ENCODE data around the gene SPP1. TPM values are rescaled to one million over a fixed set of nuclear protein-coding genes. Genes with fewer than 3 reads are reported as not detected.
"Not testable (repeated sequence)": the region's sequence is repeated elsewhere in the genome, so short reads cannot be mapped to it uniquely, and the experiment has no call there.

Gene SPP1
- polyA plus RNA-seq, 1 of the 3 experiments (the other 2 are of a cell fraction) = 0.82 TPM

DNA sequence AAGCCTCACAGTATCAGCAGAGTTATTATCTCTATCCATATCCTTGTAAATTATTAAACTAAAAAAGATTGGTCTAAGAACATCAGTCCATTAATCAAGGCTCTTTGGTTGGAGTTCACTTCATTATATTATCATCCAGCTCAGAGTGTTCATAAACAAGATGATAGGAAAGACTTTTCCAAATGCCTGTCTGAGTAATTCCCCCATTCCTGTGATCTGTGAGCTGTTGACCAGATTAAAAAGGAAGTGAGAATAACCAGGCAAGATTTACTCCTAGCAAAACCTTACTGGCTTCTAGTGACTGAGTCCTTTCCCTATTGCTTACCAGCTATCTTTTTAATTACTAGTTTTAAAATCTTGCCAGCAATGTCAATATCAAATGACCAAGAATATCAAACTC lies 46.8 kb downstream of the SPP1 start:
- no peaks in the 10 kb centered on the region for H3K9me2 ChIP-seq
- DNase-seq = no peak
- no peak overlapping the region for H3K4me3 ChIP-seq (ENCODE audit: low read depth in 2 of 2, low read length in 1 of 2)
- H3K4me1 ChIP-seq (ENCODE audit: control insufficient read depth in 1 of 2, insufficient read depth in 2 of 2, low read depth in 1 of 2, low read length in 1 of 2) = peaks cover 3 to 18% of the 10 kb centered on the region in 2 experiments
- H3K27me3 ChIP-seq (ENCODE audit: insufficient read depth) = no peaks in the 10 kb centered on the region
- H4K20me1 ChIP-seq (ENCODE audit: insufficient read depth) = peaks cover 4% of the 10 kb centered on the region
- H3F3A ChIP-seq (replicated peaks; ENCODE audit: insufficient read depth) = peaks cover 23% of the 10 kb centered on the region
- H3K36me3 ChIP-seq (replicated peaks in 1 of 2; ENCODE audit: control insufficient read depth in 1 of 2, insufficient read depth in 2 of 2, low read length in 1 of 2) = peaks cover 21 to 67% of the 10 kb centered on the region in 2 experiments
- no peak overlapping the region for H3K9ac ChIP-seq
- peaks cover 7% of the 10 kb centered on the region for H3K9me3 ChIP-seq
- no peak overlapping the region for H3K27ac ChIP-seq (ENCODE audit: low read depth in 2 of 2, low read length in 1 of 2)
- POLR2A ChIA-PET = interaction anchor here (0.7 kb wide), 1 partner anchor 14 kb away, joined by 4 read pairs; no protein-coding TSS in a partner anchor
- TF ChIP-seq MAX (IDR thresholded peaks at IDR 0.05; ENCODE audit: low read depth) = no peak
- no peak for TF ChIP-seq EP300 (IDR thresholded peaks at IDR 0.05; ENCODE audit: borderline replicate concordance in 1 of 2, low read depth in 1 of 2, low read length in 1 of 2)
- TF ChIP-seq ELF1 (IDR thresholded peaks at IDR 0.05) = no peak
- no peak for TF ChIP-seq TEAD4 (IDR thresholded peaks at IDR 0.05; ENCODE audit: borderline replicate concordance, insufficient read depth)
- no peak for TF ChIP-seq SMC3 (IDR thresholded peaks at IDR 0.05; ENCODE audit: low read depth, low read length)
- no peak for TF ChIP-seq FOSL2 (IDR thresholded peaks at IDR 0.05; ENCODE audit: borderline replicate concordance, low read depth)
- no peak for TF ChIP-seq RFX5 (IDR thresholded peaks at IDR 0.05; ENCODE audit: low read length)
- TF ChIP-seq SIN3A (IDR thresholded peaks at IDR 0.05; ENCODE audit: borderline replicate concordance, low read depth, low read length) = no peak
- no peak for TF ChIP-seq GATA2 (CRISPR knock-in tag; IDR thresholded peaks at IDR 0.05)
- no peak for TF ChIP-seq NFIC (IDR thresholded peaks at IDR 0.05; ENCODE audit: borderline replicate concordance)
- no peak for TF ChIP-seq CTCF (IDR thresholded peaks at IDR 0.05)
- no peak for TF ChIP-seq RAD21 (IDR thresholded peaks at IDR 0.05; ENCODE audit: low read length)
- no peak for TF ChIP-seq FOXJ3 (CRISPR knock-in tag; IDR thresholded peaks at IDR 0.05)
- TF ChIP-seq GABPA (IDR thresholded peaks at IDR 0.05; ENCODE audit: low read depth) = no peak
- no peak for TF ChIP-seq RCOR1 (IDR thresholded peaks at IDR 0.05; ENCODE audit: low read length)
- no peak for TF ChIP-seq RXRA (IDR thresholded peaks at IDR 0.05; ENCODE audit: borderline replicate concordance, low read depth)
- no peak for TF ChIP-seq IRF3 (IDR thresholded peaks at IDR 0.05; ENCODE audit: low read depth, low read length)
- no peak for TF ChIP-seq ZBTB33 (IDR thresholded peaks at IDR 0.05; ENCODE audit: borderline replicate concordance, low read depth)
- no peak for TF ChIP-seq NRF1 (IDR thresholded peaks at IDR 0.05; ENCODE audit: low read depth, low read length)
- H2AFZ ChIP-seq (ENCODE audit: low read depth) = no peak overlapping the region
- peaks cover 68% of the 10 kb centered on the region for H3K79me2 ChIP-seq (ENCODE audit: insufficient read depth)
- H3K4me2 ChIP-seq = no peak overlapping the region
- CTCF ChIA-PET = interaction anchor here (0.7 to 3.0 kb wide), 4 partner anchors 10 to 404 kb away, joined by 3 to 16 read pairs (median 4); no protein-coding TSS in a partner anchor

- POLR2A ChIA-PET; H3K9ac ChIP-seq; H3K9me3 ChIP-seq; DNase-seq; H3K27me3 ChIP-seq (ENCODE audit: insufficient read depth); H3K4me3 ChIP-seq (ENCODE audit: low read depth in 2 of 2, low read length in 1 of 2); H2AFZ ChIP-seq (ENCODE audit: low read depth); CTCF ChIA-PET; H3K4me2 ChIP-seq; H3K9me2 ChIP-seq; H3K27ac ChIP-seq (ENCODE audit: low read depth in 2 of 2, low read length in 1 of 2); H4K20me1 ChIP-seq (ENCODE audit: insufficient read depth): not testable (repeated sequence)
- Histone ChIP-seq H3K4me1 (ENCODE audit: control insufficient read depth in 1 of 2, insufficient read depth in 2 of 2, low read depth in 1 of 2, low read length in 1 of 2) (peaks cover 0 to 19% of the 10 kb centered on the region in 2 experiments; a peak in 1 of 4 replicates), H3K36me3 (replicated peaks in 1 of 2; ENCODE audit: control insufficient read depth in 1 of 2, insufficient read depth in 2 of 2, low read length in 1 of 2) (peaks cover 12 to 51% of the 10 kb centered on the region in 2 experiments), H3K79me2 (ENCODE audit: insufficient read depth) (peaks cover 40% of the 10 kb centered on the region), H3F3A (replicated peaks; ENCODE audit: insufficient read depth) (peaks cover 24% of the 10 kb centered on the region)
- 97% methylated on average over 6 of the region's 6 CpGs for WGBS (ENCODE audit: low lambda C conversion rate)
Measured at GRCh38 chr4:88025868-88026661, 50.6 kb downstream of the SPP1 start.

All from SK-N-SH (cell line).